ENCODE results near the gene RNFT1.
"Not testable (repeated sequence)": the region's sequence is repeated elsewhere in the genome, so short reads cannot be mapped to it uniquely, and the experiment has no call there.

Gene RNFT1

GRCh38 chr17:59962739-59963318 is 1.7 kb downstream of the RNFT1 start:
- H3K27ac ChIP-seq = no peak overlapping the region
- no peak for TF ChIP-seq ZFX (IDR thresholded peaks at IDR 0.05)
- no peak for TF ChIP-seq CTCF (conservative IDR thresholded peaks at IDR 0.05)

- H3K27ac ChIP-seq = not testable (repeated sequence)
These were observed 5.0 kb downstream of the RNFT1 start for GRCh38 chr17:59959574-59959973.

GRCh38 chr17:59954856-59955255 is 9.7 kb downstream of the RNFT1 start:
- no peak overlapping the region for H3K27ac ChIP-seq
- TF ChIP-seq CTCF (conservative IDR thresholded peaks at IDR 0.05) (no peak), ZFX (IDR thresholded peaks at IDR 0.05) (no peak)

- TF ChIP-seq CTCF (conservative IDR thresholded peaks at IDR 0.05) = no peak
- H3K27ac ChIP-seq = no peak overlapping the region
These were observed 14.5 kb downstream of the RNFT1 start for GRCh38 chr17:59950049-59950448.

- not testable (repeated sequence) for H3K27ac ChIP-seq
These were observed 17.2 kb downstream of the RNFT1 start for GRCh38 chr17:59947310-59947709.

- not testable (repeated sequence) for H3K27ac ChIP-seq
These were observed 18.1 kb downstream of the RNFT1 start for GRCh38 chr17:59946433-59946832.

- no peak for TF ChIP-seq CTCF (conservative IDR thresholded peaks at IDR 0.05)
- no peak for TF ChIP-seq ZFX (IDR thresholded peaks at IDR 0.05)
- no peak overlapping the region for H3K27ac ChIP-seq
These were observed 23.4 kb downstream of the RNFT1 start for GRCh38 chr17:59941131-59941530.

- not testable (repeated sequence) for H3K27ac ChIP-seq
These were observed 23.8 kb downstream of the RNFT1 start for GRCh38 chr17:59940697-59941096.

GRCh38 chr17:59933317-59933716 is 31.2 kb downstream of the RNFT1 start:
- H3K27ac ChIP-seq = not testable (repeated sequence)

- H3K27ac ChIP-seq = not testable (repeated sequence)
These were observed 33.8 kb downstream of the RNFT1 start for GRCh38 chr17:59930768-59931167.

GRCh38 chr17:59930121-59930520 is 34.4 kb downstream of the RNFT1 start:
- H3K27ac ChIP-seq = not testable (repeated sequence)

GRCh38 chr17:59920637-59921036 is 43.9 kb downstream of the RNFT1 start:
- H3K27ac ChIP-seq = not testable (repeated sequence)
